ENCODE data around the gene CAV1. TPM values are rescaled to one million over a fixed set of nuclear protein-coding genes. Genes with fewer than 3 reads are reported as not detected.

CAV1 gene
- total RNA-seq, 2 experiments from 2014 or later = 0.87 TPM; not detected in 1

DNA sequence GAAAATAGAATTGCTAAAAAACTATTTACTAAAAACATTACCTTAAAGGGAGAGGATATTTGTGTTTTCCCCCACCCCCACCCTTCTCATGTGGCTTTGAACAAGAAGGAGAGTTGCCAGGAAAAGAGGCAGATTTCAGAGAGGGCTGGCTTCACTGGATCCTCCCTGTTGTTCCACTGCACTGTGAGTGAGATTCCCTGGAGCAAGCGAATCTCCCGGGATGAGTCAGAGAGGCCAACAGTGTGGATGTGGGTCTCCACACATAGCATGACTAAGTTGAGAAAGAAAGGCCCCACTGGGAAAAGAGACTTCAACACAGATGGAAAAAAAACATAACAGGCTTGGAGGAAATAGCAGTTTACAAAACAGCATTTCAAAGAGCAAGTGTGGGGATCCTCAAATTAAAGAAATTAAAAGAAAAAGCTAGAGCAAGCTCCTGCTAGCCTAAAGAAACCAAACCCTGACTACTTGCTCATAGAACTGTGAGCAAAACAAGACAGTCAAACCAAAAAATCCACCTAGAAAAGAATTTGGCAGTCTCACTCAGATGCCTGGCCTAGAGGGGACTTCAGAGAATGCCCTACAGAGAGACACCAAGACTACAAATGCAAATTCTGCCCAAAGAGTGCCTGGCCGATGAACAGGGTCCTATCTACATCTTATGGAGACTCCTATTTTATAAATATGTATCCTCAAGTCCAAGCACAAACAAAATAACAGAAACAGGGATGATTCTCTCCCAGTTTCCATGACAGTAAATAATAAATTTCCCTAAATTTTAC is 3.4 kb downstream of the CAV1 start:
- Mint-ChIP-seq H3K4me1 (peaks cover 21% of the 10 kb centered on the region), H3K27ac (no peak overlapping the region), H3K27me3 (peaks cover 68% of the 10 kb centered on the region), H3K4me3 (no peak overlapping the region), H3K36me3 (no peaks in the 10 kb centered on the region), H3K9me3 (ENCODE audit: low read depth) (no peaks in the 10 kb centered on the region)
- CTCF ChIA-PET = no interaction called here
- no peak for ATAC-seq
- no peak for DNase-seq

DNA sequence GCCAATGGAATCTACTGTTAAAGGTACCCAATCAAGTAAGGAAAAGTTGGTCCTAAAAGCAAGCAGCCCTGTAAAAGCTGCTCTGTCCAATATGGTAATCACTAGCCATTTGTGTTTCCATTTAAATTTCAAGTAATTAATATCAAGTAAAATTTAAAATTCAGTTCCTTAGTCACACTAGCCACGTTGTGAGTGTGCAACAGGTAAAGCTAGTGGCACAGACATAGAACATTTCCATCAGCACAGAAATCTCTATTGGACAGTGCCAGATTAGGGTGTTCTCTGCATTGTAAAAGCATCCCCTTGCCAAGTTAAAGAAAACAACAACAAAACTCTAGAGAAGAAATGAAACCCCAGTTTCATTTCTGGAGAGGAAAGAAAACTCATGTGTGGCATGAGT is 4.4 kb downstream of the CAV1 start:
- CTCF ChIA-PET = interaction anchor here (1.2 kb wide), 1 partner anchor 9 kb away, joined by 4 read pairs; no protein-coding TSS in a partner anchor
- Mint-ChIP-seq H3K4me1 (peaks cover 20% of the 10 kb centered on the region), H3K9me3 (ENCODE audit: low read depth) (no peaks in the 10 kb centered on the region), H3K4me3 (no peak overlapping the region), H3K36me3 (no peaks in the 10 kb centered on the region), H3K27ac (no peak overlapping the region), H3K27me3 (peaks cover 57% of the 10 kb centered on the region)
- ATAC-seq (no peak), DNase-seq (no peak)

DNA sequence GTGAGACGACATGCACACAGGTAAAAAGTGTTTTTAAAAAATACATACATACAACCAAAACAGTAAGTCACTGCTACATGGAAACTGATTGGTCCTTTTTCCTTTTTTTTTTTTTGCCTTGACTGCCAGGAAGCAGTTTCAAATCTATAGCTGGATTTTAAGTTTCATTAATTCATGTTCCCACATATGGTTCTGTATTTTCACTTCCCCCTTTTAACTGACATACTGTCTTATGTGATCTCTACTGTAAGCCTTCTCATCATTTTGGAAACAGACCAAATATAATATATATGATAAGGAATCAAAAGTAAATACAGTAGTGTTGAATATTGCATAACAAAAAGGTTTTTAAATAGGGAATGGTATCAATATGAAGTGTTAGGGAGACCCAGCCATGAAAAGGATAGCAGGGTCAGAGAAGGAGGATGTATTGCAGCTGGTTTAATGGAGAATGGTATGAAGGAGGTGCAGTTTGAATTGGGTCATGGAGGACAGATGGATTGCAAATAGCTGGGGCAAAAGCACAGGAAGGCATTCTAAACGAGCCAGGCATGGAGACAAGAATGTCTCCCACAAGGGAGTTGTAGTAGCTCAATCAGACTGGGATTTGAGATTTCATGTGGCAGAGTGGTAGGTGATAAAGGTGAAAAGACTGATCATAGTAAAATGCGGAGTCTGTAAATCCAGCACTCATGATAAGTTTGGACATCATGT is 5.4 kb downstream of the CAV1 start:
- CTCF ChIA-PET = interaction anchor here (1.2 to 1.4 kb wide), 2 partner anchors 10 to 17 kb away, joined by 3 to 4 read pairs; no protein-coding TSS in a partner anchor
- no peak overlapping the region for H3K4me3 Mint-ChIP-seq

DNA sequence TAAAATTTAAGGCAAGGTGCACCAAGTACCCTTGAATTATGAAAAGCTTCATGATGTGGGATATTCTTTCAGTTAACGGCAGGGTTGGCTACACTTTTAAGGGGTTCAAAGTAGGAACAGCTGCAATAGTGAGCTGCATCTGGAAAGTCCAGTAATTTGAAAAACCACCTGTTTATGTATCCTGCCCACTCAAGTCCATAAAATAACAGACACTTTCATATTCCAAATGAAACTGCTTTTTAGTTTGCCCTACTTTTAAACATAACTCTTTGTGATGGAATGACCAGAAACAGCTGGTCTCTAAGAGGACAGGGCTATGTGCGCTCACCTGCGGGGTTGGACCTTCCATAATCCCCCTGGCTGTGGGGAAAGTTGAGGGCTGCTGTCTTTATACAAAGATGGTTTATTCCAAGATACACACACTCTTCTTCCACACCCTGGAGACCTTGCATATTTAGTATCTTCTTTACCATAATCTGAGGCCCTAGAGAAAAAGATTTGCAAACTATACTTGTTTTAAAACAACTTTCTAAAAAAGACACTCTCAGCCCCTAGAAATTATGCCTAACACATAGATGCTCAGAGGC is 7.4 kb downstream of the CAV1 start:
- no peaks in the 10 kb centered on the region for H3K36me3 Mint-ChIP-seq
- peaks cover 2% of the 10 kb centered on the region for H3K4me1 Mint-ChIP-seq
- no peak for ATAC-seq
- DNase-seq = no peak
- no peak overlapping the region for H3K4me3 Mint-ChIP-seq
- H3K27ac Mint-ChIP-seq = no peak overlapping the region
- CTCF ChIA-PET = interaction anchor here (1.2 kb wide), 1 partner anchor 45 kb away, joined by 3 read pairs; no protein-coding TSS in a partner anchor
- peaks cover 31% of the 10 kb centered on the region for H3K27me3 Mint-ChIP-seq
- H3K9me3 Mint-ChIP-seq (ENCODE audit: low read depth) = no peaks in the 10 kb centered on the region

More for the DNA sequence above, 5.4 kb downstream of the CAV1 start:
- ATAC-seq = no peak
- Mint-ChIP-seq H3K4me1 (peaks cover 13% of the 10 kb centered on the region), H3K27me3 (peaks cover 48% of the 10 kb centered on the region), H3K9me3 (ENCODE audit: low read depth) (no peaks in the 10 kb centered on the region), H3K36me3 (no peaks in the 10 kb centered on the region), H3K27ac (no peak overlapping the region)
- no peak for DNase-seq

DNA sequence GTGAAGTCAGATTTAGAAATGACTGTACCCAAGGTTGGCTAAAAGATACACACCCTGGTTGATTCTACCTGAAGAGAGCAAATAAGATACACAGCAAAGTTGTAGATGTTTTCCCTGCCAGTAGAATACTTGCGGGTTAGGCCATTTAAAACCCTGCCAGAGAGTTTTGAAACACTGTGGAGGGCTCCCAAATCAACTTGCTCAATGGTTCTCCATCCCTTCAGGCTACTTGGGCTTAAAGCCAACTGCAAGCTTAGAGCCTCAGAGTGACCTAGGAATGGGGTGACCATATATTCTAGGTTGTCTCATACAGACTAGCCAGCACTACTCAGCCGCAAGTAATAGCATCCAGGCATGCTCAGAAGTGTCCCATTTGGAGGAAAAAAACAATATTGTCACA is 10.0 kb downstream of the CAV1 start:
- DNase-seq (no peak), ATAC-seq (no peak)
- no peak overlapping the region for H3K4me3 Mint-ChIP-seq
- CTCF ChIA-PET = interaction anchor here (3.8 kb wide), 1 partner anchor 9 kb away, joined by 14 read pairs; the partner anchor contains the start of gene CAV1
- H3K27ac Mint-ChIP-seq = no peak overlapping the region
- no peaks in the 10 kb centered on the region for H3K36me3 Mint-ChIP-seq
- peaks cover 21% of the 10 kb centered on the region for H3K27me3 Mint-ChIP-seq
- no peaks in the 10 kb centered on the region for H3K9me3 Mint-ChIP-seq (ENCODE audit: low read depth)
- peaks cover 3% of the 10 kb centered on the region for H3K4me1 Mint-ChIP-seq

DNA sequence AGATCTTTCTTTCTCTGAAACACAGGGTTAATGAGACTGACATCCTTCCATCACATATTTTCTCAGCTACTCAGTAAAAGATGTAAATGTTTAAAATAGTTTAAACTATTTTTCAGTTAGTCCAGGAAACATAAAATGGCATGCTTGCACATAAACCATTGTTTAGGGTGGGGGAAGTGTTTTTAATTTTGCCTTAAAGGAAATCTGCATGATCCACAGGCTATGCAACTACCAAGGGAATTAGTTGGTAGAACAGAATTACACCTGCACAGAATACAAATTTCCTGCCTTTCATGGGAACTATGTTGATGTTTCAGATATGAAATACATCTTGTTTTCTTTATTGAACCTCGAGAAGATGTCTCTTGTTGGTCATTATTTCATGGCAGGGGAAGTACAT is 10.6 kb downstream of the CAV1 start:
- no peak overlapping the region for H3K4me3 Mint-ChIP-seq
- CTCF ChIA-PET = interaction anchor here (3.8 kb wide), 1 partner anchor 9 kb away, joined by 14 read pairs; the partner anchor contains the start of gene CAV1

DNA sequence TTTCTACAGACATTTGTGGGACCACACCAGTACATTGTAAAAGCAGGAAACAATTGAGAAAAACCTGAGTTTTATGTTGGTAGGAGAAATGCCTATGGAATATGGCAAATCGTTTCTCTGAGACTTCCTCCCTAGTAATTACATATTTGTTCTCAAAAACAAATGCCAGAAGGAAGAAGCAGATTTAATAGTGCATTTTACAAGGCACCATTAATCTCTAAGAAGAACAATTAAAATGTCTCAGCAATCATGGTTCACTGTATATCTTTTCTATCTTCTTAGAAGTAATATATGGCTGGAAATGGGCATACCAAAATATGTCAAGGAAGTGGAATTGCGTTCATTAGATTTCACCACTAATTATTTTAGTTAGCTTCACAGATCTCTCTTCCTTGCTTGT is 13.3 kb downstream of the CAV1 start:
- ATAC-seq (no peak), DNase-seq (no peak)
- H3K9me3 Mint-ChIP-seq (ENCODE audit: low read depth) = no peaks in the 10 kb centered on the region
- H3K36me3 Mint-ChIP-seq = no peaks in the 10 kb centered on the region
- peaks cover 3% of the 10 kb centered on the region for H3K4me1 Mint-ChIP-seq
- no peak overlapping the region for H3K4me3 Mint-ChIP-seq
- CTCF ChIA-PET = interaction anchor here (3.8 kb wide), 1 partner anchor 12 kb away, joined by 14 read pairs; the partner anchor contains the start of gene CAV1
- peaks cover 27% of the 10 kb centered on the region for H3K27me3 Mint-ChIP-seq
- H3K27ac Mint-ChIP-seq = no peak overlapping the region

More for the DNA sequence above, 10.6 kb downstream of the CAV1 start:
- Mint-ChIP-seq H3K27me3 (peaks cover 22% of the 10 kb centered on the region), H3K27ac (no peak overlapping the region), H3K36me3 (no peaks in the 10 kb centered on the region), H3K9me3 (ENCODE audit: low read depth) (no peaks in the 10 kb centered on the region), H3K4me1 (peaks cover 3% of the 10 kb centered on the region)
- ATAC-seq (no peak), DNase-seq (no peak)

DNA sequence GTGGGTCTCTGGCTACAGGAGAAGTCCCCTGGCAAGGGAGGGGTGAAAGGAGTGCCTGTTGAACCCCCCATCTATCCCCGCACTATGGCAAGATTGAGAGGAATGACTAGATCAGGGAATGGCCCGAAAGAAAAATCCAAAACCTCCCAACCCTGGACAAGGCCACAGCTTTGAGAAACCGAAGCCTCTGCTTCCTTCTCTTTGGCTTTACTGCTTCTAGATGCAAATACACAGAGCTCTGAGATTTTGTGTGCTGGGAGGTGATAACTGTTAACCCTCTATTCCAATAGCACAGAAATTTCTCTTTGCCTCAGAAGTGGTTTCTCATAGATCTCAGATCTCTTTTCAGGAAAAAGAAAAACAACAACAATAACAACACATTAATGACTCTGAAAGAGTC is 15.0 kb downstream of the CAV1 start:
- no peak overlapping the region for H3K4me3 Mint-ChIP-seq
- H3K36me3 Mint-ChIP-seq = no peaks in the 10 kb centered on the region
- H3K4me1 Mint-ChIP-seq = peaks cover 3% of the 10 kb centered on the region
- peaks cover 32% of the 10 kb centered on the region for H3K27me3 Mint-ChIP-seq
- CTCF ChIA-PET = interaction anchor here (0.9 to 1.4 kb wide), 3 partner anchors 13 to 51 kb away, joined by 3 to 6 read pairs (median 3); no protein-coding TSS in a partner anchor
- DNase-seq (no peak), ATAC-seq (no peak)
- no peak overlapping the region for H3K27ac Mint-ChIP-seq
- H3K9me3 Mint-ChIP-seq (ENCODE audit: low read depth) = no peaks in the 10 kb centered on the region

DNA sequence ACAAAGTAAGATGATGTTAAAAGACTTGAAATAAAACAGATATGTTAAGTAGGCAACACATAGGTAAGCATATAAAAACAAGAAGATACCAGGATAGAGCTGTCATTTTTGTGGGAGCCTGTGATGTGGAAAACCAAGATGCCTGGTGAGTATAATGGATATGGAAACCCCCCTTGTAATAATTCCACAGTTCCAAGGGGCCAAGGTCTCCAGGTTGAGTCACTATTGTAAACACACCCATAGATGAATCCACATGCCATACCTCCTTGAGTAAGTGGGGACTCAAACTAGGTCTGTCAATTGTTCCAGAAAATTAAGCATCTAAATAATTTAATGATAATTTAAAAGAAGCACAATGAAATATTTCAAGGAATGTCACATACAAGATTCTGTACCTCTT is 15.9 kb downstream of the CAV1 start:
- Mint-ChIP-seq H3K36me3 (no peaks in the 10 kb centered on the region), H3K27ac (no peak overlapping the region), H3K27me3 (peaks cover 34% of the 10 kb centered on the region), H3K4me3 (no peak overlapping the region), H3K9me3 (ENCODE audit: low read depth) (no peaks in the 10 kb centered on the region), H3K4me1 (peaks cover 3% of the 10 kb centered on the region)
- CTCF ChIA-PET = interaction anchor here (0.9 to 1.4 kb wide), 3 partner anchors 14 to 75 kb away, joined by 3 to 6 read pairs (median 3); no protein-coding TSS in a partner anchor
- DNase-seq (no peak), ATAC-seq (no peak)

DNA sequence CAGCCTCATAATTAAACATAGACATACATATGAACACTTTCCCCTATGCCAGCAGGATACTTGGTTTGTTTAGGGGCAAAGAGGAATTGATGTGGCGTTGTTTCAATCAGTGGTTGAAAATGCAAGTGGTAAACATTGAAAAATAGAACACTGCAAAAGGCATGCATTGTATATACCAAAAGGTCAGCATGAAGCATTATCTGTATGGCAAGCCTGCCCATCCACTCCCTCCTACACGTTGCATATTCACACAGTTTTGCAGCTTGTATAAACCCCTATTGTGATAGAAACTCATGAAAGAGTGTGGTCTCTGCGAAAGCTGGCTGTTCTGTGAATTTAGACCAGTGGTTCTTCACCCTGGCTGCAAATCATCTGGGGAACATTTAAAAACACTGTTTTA is 17.1 kb downstream of the CAV1 start:
- Mint-ChIP-seq H3K9me3 (ENCODE audit: low read depth) (no peaks in the 10 kb centered on the region), H3K36me3 (no peaks in the 10 kb centered on the region), H3K27ac (no peak overlapping the region), H3K4me3 (no peak overlapping the region), H3K27me3 (peaks cover 34% of the 10 kb centered on the region), H3K4me1 (peaks cover 3% of the 10 kb centered on the region)
- CTCF ChIA-PET = no interaction called here
- DNase-seq (no peak), ATAC-seq (no peak)

DNA sequence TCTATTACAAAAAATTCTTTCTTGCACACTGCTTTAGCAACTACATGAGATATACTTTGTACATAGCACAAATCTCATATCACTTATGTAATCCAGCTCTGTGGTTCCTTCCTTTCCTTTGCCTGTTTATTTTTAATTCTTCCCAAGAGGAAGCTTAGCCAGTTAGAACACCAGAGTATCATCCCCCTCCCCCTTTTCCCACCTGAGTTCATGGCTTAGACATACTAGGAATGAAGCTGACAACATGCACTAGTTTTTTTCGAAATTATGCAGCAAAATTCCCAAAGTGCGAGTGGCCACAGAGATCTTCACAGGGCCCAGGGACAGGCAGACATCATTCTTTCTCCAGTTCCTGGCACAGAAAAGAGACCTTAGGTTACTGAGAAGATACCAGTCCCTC is 17.8 kb downstream of the CAV1 start:
- no peak overlapping the region for H3K4me3 Mint-ChIP-seq
- DNase-seq = no peak
- CTCF ChIA-PET = no interaction called here

DNA sequence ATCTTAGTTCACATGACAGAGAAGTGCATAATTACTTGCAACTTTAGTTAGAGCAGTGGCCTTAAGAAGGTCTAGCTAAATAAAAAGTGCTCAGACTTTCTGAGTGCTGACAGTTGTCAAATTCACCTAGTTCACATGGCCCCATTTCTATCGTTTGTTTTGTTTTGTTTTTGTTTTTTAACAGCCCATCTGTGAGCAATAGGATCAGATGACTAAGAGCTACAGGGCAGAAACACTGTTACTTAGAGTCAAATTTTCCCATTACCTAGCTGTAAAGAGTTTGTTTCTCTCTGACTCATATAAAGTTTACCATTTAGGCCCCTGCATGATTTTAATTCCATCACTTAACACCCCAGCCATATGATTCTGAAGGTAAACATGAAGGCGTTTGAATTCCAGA is 18.8 kb downstream of the CAV1 start:
- Mint-ChIP-seq H3K4me1 (no peaks in the 10 kb centered on the region), H3K4me3 (no peak overlapping the region), H3K36me3 (no peaks in the 10 kb centered on the region), H3K9me3 (ENCODE audit: low read depth) (no peaks in the 10 kb centered on the region), H3K27ac (no peak overlapping the region), H3K27me3 (peaks cover 36% of the 10 kb centered on the region)
- CTCF ChIA-PET = no interaction called here
- no peak for DNase-seq
- ATAC-seq = no peak

More for the DNA sequence above, 17.8 kb downstream of the CAV1 start:
- Mint-ChIP-seq H3K27me3 (peaks cover 34% of the 10 kb centered on the region), H3K4me1 (no peaks in the 10 kb centered on the region), H3K9me3 (ENCODE audit: low read depth) (no peaks in the 10 kb centered on the region), H3K27ac (no peak overlapping the region), H3K36me3 (no peaks in the 10 kb centered on the region)
- ATAC-seq = no peak

DNA sequence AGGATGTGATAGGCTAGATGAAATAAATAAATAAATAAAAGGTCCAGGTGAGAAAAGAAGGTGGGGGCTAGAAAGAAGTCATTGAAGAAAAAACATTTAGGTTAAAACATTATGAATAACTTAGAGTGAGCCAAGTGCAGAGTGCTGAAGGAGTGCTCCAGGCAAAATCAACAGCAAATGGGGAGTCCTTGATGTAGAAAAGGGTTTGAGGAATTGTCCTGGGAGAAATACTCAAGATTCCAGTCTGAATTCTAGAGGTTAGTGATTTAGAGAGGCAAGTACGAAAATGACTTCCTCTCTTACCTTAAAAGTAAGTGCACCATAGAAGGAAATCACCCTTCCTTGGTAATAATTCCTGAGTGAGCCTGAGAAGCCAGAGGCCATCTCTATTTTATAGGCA is 19.7 kb downstream of the CAV1 start:
- H3K4me1 Mint-ChIP-seq = no peaks in the 10 kb centered on the region
- DNase-seq = no peak
- H3K36me3 Mint-ChIP-seq = no peaks in the 10 kb centered on the region
- H3K27me3 Mint-ChIP-seq = peaks cover 31% of the 10 kb centered on the region
- no peak overlapping the region for H3K27ac Mint-ChIP-seq
- CTCF ChIA-PET = no interaction called here
- H3K4me3 Mint-ChIP-seq = no peak overlapping the region
- ATAC-seq = no peak
- H3K9me3 Mint-ChIP-seq (ENCODE audit: low read depth) = no peaks in the 10 kb centered on the region
